ENCODE data around the gene OOSP3. TPM values are rescaled to one million over a fixed set of nuclear protein-coding genes. Genes with fewer than 3 reads are reported as not detected.
A peak's percentile ranks its signal among the peaks of the same experiment; 100 is the strongest.

OOSP3 gene
- total and polyA plus RNA-seq, 2 donors (not counting 3 experiments of a cell fraction or from before 2014, with no cell fraction given), result not detected

GRCh38 chr11:59899532-59899931 lies 20.9 kb downstream of the OOSP3 start:
- Histone ChIP-seq H3K9me3 (replicated peaks; ENCODE audit: control insufficient read depth, insufficient read depth, low read length) (no peaks in the 10 kb centered on the region), H3K4me2 (ENCODE audit: insufficient read depth, low read length) (no peak overlapping the region), H2AFZ (ENCODE audit: low read depth, low read length) (peak overlapping the region; percentile 62), H4K20me1 (replicated peaks; ENCODE audit: control insufficient read depth, extremely low read depth, insufficient read depth, low read length) (no peaks in the 10 kb centered on the region), H3K4me3 (replicated peaks in 1 of 3; ENCODE audit: insufficient read depth in 1 of 3, low read depth in 1 of 3, low read length in 3 of 3) (no peak overlapping the region), H3K79me2 (ENCODE audit: control insufficient read depth, insufficient read depth, low read length) (no peaks in the 10 kb centered on the region), H3K27ac (ENCODE audit: insufficient read depth, low read depth, low read length) (peak overlapping the region; percentile 95), H3K36me3 (ENCODE audit: control insufficient read depth in 2 of 2, extremely low read depth in 1 of 2, insufficient read depth in 2 of 2, low read length in 2 of 2) (no peaks in the 10 kb centered on the region), H3K9me1 (replicated peaks; ENCODE audit: control insufficient read depth, extremely low read depth, insufficient read depth, low read length) (no peaks in the 10 kb centered on the region), H3K27me3 (ENCODE audit: control insufficient read depth in 2 of 2, insufficient read depth in 2 of 2, low read length in 2 of 2) (peaks cover 0 to under 1% of the 10 kb centered on the region in 2 experiments), H3K4me1 (ENCODE audit: control insufficient read depth, extremely low read depth, insufficient read depth, low read length) (peaks cover 15% of the 10 kb centered on the region), H3K9ac (replicated peaks; ENCODE audit: extremely low read depth, insufficient read depth, low read length) (no peak overlapping the region)
- ChIA-PET POLR2A (no interaction called here), CTCF (no interaction called here)
- DNase-seq (ENCODE audit: low read depth, low spot score), result peak; percentile 55
- intact Hi-C loops (cut with micrococcal nuclease) (no loop called here), dilution Hi-C loops (cut with MboI; ENCODE audit: extremely low pct_ligation_motif_present, low sequenced_read_pairs) (no loop called here)
- BruUV-seq (replicated peaks), result no TSS peak
- no peak for FAIRE-seq
- TF ChIP-seq MYC (IDR thresholded peaks at IDR 0.05; ENCODE audit: low read depth, low read length), result no peak
- no peak for TF ChIP-seq GATA2 (IDR thresholded peaks at IDR 0.05; ENCODE audit: insufficient read depth, insufficient read length, low read depth, low read length)
- no peak for TF ChIP-seq POLR2AphosphoS5 (IDR thresholded peaks at IDR 0.05; ENCODE audit: insufficient read depth, low read depth, low read length)
- no peak for TF ChIP-seq POLR2A (IDR thresholded peaks at IDR 0.05; ENCODE audit: low read depth, low read length)
- no peak for TF ChIP-seq EZH2 (IDR thresholded peaks at IDR 0.05; ENCODE audit: borderline replicate concordance, low read depth, low read length, severe bottlenecking)
- no peak for TF ChIP-seq JUN (IDR thresholded peaks at IDR 0.05; ENCODE audit: borderline replicate concordance, insufficient read depth, insufficient read length, low read depth)

GRCh38 chr11:59900366-59901126 lies 22.0 kb downstream of the OOSP3 start:
- H3K79me2 ChIP-seq (ENCODE audit: control insufficient read depth, insufficient read depth, low read length), result no peaks in the 10 kb centered on the region
- peak overlapping the region; percentile 95 for H3K27ac ChIP-seq (ENCODE audit: insufficient read depth, low read depth, low read length)
- H3K9me3 ChIP-seq (replicated peaks; ENCODE audit: control insufficient read depth, insufficient read depth, low read length), result no peaks in the 10 kb centered on the region
- H3K4me1 ChIP-seq (ENCODE audit: control insufficient read depth, extremely low read depth, insufficient read depth, low read length), result peaks cover 15% of the 10 kb centered on the region
- BruUV-seq (replicated peaks), result no TSS peak
- intact Hi-C loops (cut with micrococcal nuclease) (loop anchor here (1.0 to 5.0 kb wide), 6 partner anchors 19 to 260 kb away; partner anchors contain the start of gene STX3), dilution Hi-C loops (cut with MboI; ENCODE audit: extremely low pct_ligation_motif_present, low sequenced_read_pairs) (no loop called here)
- ChIA-PET CTCF (interaction anchor here (1.4 to 3.1 kb wide), 4 partner anchors 9 to 78 kb away, joined by 4 to 19 read pairs (median 5); no protein-coding TSS in a partner anchor), POLR2A (no interaction called here)
- H3K9me1 ChIP-seq (replicated peaks; ENCODE audit: control insufficient read depth, extremely low read depth, insufficient read depth, low read length), result no peaks in the 10 kb centered on the region
- peak overlapping the region; percentile 81 for H3K4me2 ChIP-seq (ENCODE audit: insufficient read depth, low read length)
- peak; percentile 19 for DNase-seq (ENCODE audit: low read depth, low spot score)
- peak overlapping the region; percentile 53 for H3K9ac ChIP-seq (replicated peaks; ENCODE audit: extremely low read depth, insufficient read depth, low read length)
- no peaks in the 10 kb centered on the region for H3K27me3 ChIP-seq (ENCODE audit: control insufficient read depth in 2 of 2, insufficient read depth in 2 of 2, low read length in 2 of 2)
- no peaks in the 10 kb centered on the region for H3K36me3 ChIP-seq (ENCODE audit: control insufficient read depth in 2 of 2, extremely low read depth in 1 of 2, insufficient read depth in 2 of 2, low read length in 2 of 2)
- TF ChIP-seq GATA2 (IDR thresholded peaks at IDR 0.05; ENCODE audit: insufficient read depth, insufficient read length, low read depth, low read length), result no peak
- no peak for TF ChIP-seq MYC (IDR thresholded peaks at IDR 0.05; ENCODE audit: low read depth, low read length)
- no peak for TF ChIP-seq MAX (IDR thresholded peaks at IDR 0.05; ENCODE audit: insufficient read depth, insufficient read length)
- no peak for TF ChIP-seq POLR2A (IDR thresholded peaks at IDR 0.05; ENCODE audit: low read depth, low read length)
- no peak overlapping the region for H2AFZ ChIP-seq (ENCODE audit: low read depth, low read length)
- H3K4me3 ChIP-seq (replicated peaks in 1 of 3; ENCODE audit: insufficient read depth in 1 of 3, low read depth in 1 of 3, low read length in 3 of 3), result no peak overlapping the region
- no peaks in the 10 kb centered on the region for H4K20me1 ChIP-seq (replicated peaks; ENCODE audit: control insufficient read depth, extremely low read depth, insufficient read depth, low read length)
- FAIRE-seq, result no peak

All from endothelial cell of umbilical vein (primary cell).